ENCODE data around the gene CELF6. TPM values are rescaled to one million over a fixed set of nuclear protein-coding genes. Genes with fewer than 3 reads are reported as not detected.

The CELF6 gene
- total RNA-seq, 2 experiments from 2014 or later, result 2.4 TPM

DNA sequence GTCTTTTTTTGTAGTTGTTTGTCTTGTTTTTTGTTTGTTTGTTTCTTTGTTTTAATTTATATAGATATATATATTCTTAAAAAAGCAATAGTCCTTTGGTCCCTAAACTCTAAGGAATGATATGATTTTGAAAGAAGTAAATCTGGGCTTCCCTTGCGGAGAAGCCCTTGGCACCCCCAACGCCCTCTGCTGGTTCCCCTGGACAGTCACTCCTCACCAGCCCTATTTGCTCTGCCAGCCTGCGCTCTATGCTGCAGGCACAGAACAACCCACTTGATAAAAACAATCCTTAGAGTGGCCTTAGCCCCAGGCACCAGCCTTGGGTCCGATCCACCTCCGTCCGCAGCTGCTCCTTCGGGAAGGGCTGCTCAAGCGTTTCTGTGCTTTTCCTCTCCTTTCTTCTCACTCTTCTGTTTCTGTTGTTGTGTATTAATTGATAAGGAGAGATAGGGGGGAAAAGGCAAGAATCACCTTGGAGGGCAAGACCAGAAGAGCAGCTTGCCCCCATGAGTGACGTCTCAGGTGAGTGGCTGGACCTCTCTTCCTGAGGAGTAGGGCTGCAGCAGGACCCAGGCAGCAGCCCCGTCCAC is 33.9 kb downstream of the CELF6 start:
- Mint-ChIP-seq H3K9me3 (no peaks in the 10 kb centered on the region), H3K27me3 (no peaks in the 10 kb centered on the region), H3K4me1 (ENCODE audit: low read depth) (no peaks in the 10 kb centered on the region), H3K4me3 (no peak overlapping the region), H3K27ac (no peak overlapping the region), H3K36me3 (ENCODE audit: low read depth) (no peaks in the 10 kb centered on the region)
- H3K27ac ChIP-seq (ENCODE audit: low read depth in 1 of 2, low read length in 2 of 2), result no peak overlapping the region
- ChIA-PET POLR2A (interaction anchor here (0.7 kb wide), 1 partner anchor 86 kb away, joined by 3 read pairs; no protein-coding TSS in a partner anchor), CTCF (interaction anchor here (1.3 to 1.5 kb wide), 3 partner anchors 54 to 86 kb away, joined by 4 read pairs; no protein-coding TSS in a partner anchor)
- intact Hi-C loops (cut with DNase I, micrococcal nuclease), result loop anchor here (1.0 kb wide), 1 partner anchor 87 kb away; no protein-coding TSS in a partner anchor
- peak; percentile 13 to 74 (median 46) for DNase-seq
- H3K27me3 ChIP-seq (ENCODE audit: control insufficient read depth in 1 of 2, insufficient read depth in 2 of 2, low read length in 2 of 2), result no peaks in the 10 kb centered on the region
- H3K9me3 ChIP-seq (ENCODE audit: control insufficient read depth in 1 of 2, insufficient read depth in 1 of 2, low read length in 2 of 2), result no peaks in the 10 kb centered on the region
- H3K4me1 ChIP-seq (ENCODE audit: insufficient read depth, low read length), result no peaks in the 10 kb centered on the region
- TF ChIP-seq, protein P1, sequence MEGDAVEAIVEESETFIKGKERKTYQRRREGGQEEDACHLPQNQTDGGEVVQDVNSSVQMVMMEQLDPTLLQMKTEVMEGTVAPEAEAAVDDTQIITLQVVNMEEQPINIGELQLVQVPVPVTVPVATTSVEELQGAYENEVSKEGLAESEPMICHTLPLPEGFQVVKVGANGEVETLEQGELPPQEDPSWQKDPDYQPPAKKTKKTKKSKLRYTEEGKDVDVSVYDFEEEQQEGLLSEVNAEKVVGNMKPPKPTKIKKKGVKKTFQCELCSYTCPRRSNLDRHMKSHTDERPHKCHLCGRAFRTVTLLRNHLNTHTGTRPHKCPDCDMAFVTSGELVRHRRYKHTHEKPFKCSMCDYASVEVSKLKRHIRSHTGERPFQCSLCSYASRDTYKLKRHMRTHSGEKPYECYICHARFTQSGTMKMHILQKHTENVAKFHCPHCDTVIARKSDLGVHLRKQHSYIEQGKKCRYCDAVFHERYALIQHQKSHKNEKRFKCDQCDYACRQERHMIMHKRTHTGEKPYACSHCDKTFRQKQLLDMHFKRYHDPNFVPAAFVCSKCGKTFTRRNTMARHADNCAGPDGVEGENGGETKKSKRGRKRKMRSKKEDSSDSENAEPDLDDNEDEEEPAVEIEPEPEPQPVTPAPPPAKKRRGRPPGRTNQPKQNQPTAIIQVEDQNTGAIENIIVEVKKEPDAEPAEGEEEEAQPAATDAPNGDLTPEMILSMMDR (IDR thresholded peaks at IDR 0.05), result peak; percentile 79
- H3K4me3 ChIP-seq (ENCODE audit: low read length), result no peak overlapping the region
- peak; percentile 80 for ATAC-seq (ENCODE audit: poor library complexity)
- H3K36me3 ChIP-seq (ENCODE audit: insufficient read depth, low read length), result no peaks in the 10 kb centered on the region

DNA sequence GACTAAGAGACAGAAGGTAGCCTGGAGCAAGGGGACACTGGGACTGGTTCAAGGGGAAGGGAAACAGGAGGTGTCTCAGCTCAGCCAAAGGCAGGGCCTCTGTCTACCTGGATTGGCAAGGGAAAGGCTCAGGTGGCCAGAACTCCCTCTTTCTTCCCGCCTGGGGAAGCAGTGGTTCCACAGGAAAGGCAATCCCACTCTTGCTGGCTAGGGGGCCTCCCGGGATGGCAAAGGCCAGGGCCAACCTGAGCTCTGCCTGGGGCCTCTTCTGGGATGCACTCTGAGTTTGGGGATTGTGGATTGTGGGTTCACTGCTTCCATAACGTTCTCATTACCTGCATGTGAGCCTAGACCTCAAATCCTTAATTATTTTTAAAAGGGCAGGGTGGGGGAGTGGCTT is 34.6 kb downstream of the CELF6 start:
- Histone ChIP-seq H3K4me3 (ENCODE audit: low read length) (no peak overlapping the region), H3K27ac (ENCODE audit: low read depth in 1 of 2, low read length in 2 of 2) (no peak overlapping the region), H3K27me3 (ENCODE audit: control insufficient read depth in 1 of 2, insufficient read depth in 2 of 2, low read length in 2 of 2) (no peaks in the 10 kb centered on the region), H3K9me3 (ENCODE audit: control insufficient read depth in 1 of 2, insufficient read depth in 1 of 2, low read length in 2 of 2) (no peaks in the 10 kb centered on the region), H3K36me3 (ENCODE audit: insufficient read depth, low read length) (no peaks in the 10 kb centered on the region), H3K4me1 (ENCODE audit: insufficient read depth, low read length) (no peaks in the 10 kb centered on the region)
- no peak overlapping the region for H3K27ac Mint-ChIP-seq
- H3K36me3 Mint-ChIP-seq (ENCODE audit: low read depth), result no peaks in the 10 kb centered on the region
- H3K4me1 Mint-ChIP-seq (ENCODE audit: low read depth), result no peaks in the 10 kb centered on the region
- H3K9me3 Mint-ChIP-seq, result no peaks in the 10 kb centered on the region
- no peak for DNase-seq
- POLR2A ChIA-PET, result no interaction called here
- intact Hi-C loops (cut with DNase I, micrococcal nuclease), result no loop called here
- ATAC-seq (ENCODE audit: poor library complexity), result no peak
- no peaks in the 10 kb centered on the region for H3K27me3 Mint-ChIP-seq
- TF ChIP-seq, protein P1 (IDR thresholded peaks at IDR 0.05), result no peak
- H3K4me3 Mint-ChIP-seq, result no peak overlapping the region
- CTCF ChIA-PET, result interaction anchor here (1.0 to 1.4 kb wide), 3 partner anchors 12 to 85 kb away, joined by 3 to 4 read pairs (median 4); no protein-coding TSS in a partner anchor

DNA sequence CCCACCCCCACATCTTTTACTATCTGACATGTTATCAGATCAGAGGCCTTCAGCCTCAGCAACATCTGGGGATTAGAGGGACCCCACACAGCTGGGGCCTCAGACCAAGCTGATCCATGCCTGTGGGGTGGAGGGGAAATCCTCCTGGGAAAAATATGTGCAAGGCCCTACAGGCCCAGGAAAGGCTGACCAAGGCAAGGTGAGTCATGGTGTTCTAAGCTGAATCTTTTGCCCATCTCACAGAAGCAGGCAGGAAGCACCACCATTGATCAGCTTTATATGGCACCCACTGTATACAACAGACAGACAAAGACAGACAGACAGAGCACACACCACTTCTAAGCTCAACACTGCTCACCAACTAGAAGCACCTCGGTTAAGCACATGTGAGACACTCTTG is 35.2 kb downstream of the CELF6 start:
- Mint-ChIP-seq H3K9me3 (no peaks in the 10 kb centered on the region), H3K27ac (no peak overlapping the region), H3K27me3 (no peaks in the 10 kb centered on the region), H3K36me3 (ENCODE audit: low read depth) (no peaks in the 10 kb centered on the region), H3K4me1 (ENCODE audit: low read depth) (no peaks in the 10 kb centered on the region), H3K4me3 (no peak overlapping the region)
- DNase-seq (no peak), ATAC-seq (ENCODE audit: poor library complexity) (no peak)
- Histone ChIP-seq H3K4me3 (ENCODE audit: low read length) (no peak overlapping the region), H3K9me3 (ENCODE audit: control insufficient read depth in 1 of 2, insufficient read depth in 1 of 2, low read length in 2 of 2) (no peaks in the 10 kb centered on the region), H3K4me1 (ENCODE audit: insufficient read depth, low read length) (no peaks in the 10 kb centered on the region), H3K27me3 (ENCODE audit: control insufficient read depth in 1 of 2, insufficient read depth in 2 of 2, low read length in 2 of 2) (no peaks in the 10 kb centered on the region), H3K27ac (ENCODE audit: low read depth in 1 of 2, low read length in 2 of 2) (no peak overlapping the region), H3K36me3 (ENCODE audit: insufficient read depth, low read length) (no peaks in the 10 kb centered on the region)
- intact Hi-C loops (cut with DNase I, micrococcal nuclease), result no loop called here
- ChIA-PET CTCF (interaction anchor here (1.0 to 1.4 kb wide), 2 partner anchors 12 to 84 kb away, joined by 3 to 4 read pairs; no protein-coding TSS in a partner anchor), POLR2A (no interaction called here)
- TF ChIP-seq, protein P1 (IDR thresholded peaks at IDR 0.05), result no peak

Measured in CD4-positive, alpha-beta T cell (primary cell).